Jurkat, Clone E6-1 (cell line): Measurements from ENCODE around the gene PKNOX1.
"Not testable (repeated sequence)": the region's sequence is repeated elsewhere in the genome, so short reads cannot be mapped to it uniquely, and the experiment has no call there.

Source experiments
- DNase-seq: peaks from one replicate; pipeline ENCODE4 v3.0.0-alpha.2; 2011; ENCODE audit warnings: low read depth, low spot score
- H3K4me3 ChIP-seq: 2 replicates; pipeline ENCODE4 v1.5.1; 2011; ENCODE audit warnings: mild to moderate bottlenecking, low read length, control low read depth, moderate library complexity

The PKNOX1 gene

DNA sequence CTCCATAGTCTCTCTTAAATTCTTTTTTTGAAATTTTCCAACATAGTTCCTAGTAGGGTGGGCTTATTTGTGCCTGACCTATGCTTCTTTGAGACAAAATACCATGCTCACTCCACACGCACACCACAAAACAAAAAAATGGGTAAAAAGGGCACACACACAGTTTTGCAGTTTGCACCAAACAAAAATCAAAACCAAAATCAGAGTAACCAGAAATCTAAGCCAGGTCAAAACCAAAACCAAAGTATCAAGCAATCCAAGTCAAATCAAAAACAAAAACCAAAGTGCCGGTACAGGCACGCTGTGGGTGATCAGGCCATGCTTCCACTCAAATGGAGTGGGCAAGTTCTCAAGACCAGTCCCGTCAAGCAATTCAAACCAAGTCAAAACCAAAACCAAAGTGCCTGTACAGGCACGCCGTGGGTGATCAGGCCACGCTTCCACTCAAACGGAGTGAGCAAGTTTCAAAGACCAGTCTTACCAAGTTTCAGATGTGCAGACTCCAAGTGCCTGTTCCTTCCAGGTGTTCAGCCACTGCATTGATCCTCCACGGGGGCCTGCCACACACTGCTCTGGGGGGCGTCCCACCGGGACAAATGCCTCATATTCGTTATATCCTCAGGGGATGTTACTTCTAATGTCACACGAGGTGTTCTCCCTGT, 25.1 kb upstream of the PKNOX1 start:
- H3K4me3 ChIP-seq: not testable (repeated sequence)

DNA sequence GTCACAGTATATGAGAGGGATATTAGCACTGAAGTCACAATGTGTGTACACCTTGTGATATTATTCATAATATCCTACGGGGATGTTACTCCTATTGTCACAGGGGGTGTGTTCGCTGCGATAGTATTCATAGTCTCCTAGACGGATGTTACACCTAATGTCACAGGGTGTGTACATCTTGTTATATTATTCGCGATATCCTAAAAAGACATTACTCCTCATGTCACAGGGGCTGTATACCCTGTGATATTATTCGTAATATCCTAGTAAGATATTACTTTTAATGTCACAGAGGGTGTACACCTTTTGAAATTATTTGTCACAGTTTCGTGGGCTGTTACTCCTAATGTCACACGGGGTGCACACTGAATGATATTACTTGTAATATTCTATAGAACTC, 23.2 kb upstream of the PKNOX1 start:
- not testable (repeated sequence) for H3K4me3 ChIP-seq, DNase-seq

More for the DNA sequence above, 25.1 kb upstream of the PKNOX1 start:
- not testable (repeated sequence) for DNase-seq

DNA sequence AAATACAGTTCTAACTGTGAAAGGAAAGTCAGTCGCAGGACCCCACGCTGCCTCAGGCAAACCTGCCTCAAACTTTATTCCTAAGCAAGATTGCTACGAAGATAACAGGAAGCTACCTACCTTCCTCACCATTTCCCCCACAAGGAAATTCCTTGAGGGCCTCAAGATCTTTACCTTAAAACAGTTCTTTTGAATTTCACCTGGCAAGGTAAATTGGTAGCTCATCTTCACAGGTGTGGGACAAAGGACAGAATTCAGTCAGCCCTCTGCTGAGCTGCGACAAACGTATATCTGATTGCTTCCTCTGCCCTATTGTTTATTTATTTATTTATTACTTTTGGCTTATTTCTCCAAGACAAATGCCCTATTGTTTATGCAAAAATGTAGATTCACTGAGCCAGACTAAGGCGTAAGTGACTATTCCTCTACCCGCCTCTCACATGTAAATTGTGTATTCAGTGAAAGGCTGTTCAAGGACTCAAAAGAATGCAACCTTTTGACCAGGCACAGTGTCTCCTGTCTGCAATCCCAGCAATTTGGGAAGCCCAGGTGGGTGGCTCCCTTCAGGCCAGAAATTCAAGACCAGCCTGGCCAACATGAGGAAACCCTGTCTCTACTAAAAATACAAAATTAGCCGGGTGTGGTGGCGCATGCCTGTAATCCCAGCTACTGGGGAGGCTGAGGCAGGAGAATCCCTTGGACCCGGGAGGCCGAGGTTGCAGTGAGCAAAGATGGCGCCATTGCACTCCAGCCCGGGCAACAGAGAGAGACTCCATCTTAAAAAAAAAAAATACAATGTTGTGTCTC, 17.3 kb upstream of the PKNOX1 start:
- no peak overlapping the region for H3K4me3 ChIP-seq
- no peak for DNase-seq

DNA sequence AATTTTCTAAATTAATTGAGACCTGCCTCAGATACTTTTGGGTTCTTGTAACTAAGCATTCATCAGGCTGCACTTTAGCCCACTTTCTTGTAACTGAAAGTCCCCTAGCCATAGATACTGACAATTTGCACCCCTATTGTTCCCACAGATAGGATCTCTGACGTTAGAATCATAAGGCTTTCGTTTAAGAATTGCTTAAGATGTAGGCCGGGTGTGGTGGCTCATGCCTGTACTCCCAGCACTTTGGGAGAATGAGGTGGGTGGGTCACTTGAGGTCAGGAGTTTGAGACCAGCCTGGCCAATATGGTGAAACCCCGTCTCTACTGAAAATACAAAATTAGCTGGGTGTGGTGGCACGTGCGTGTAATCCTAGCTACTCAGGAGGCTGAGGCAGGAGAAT, 16.2 kb upstream of the PKNOX1 start:
- H3K4me3 ChIP-seq: not testable (repeated sequence)

DNA sequence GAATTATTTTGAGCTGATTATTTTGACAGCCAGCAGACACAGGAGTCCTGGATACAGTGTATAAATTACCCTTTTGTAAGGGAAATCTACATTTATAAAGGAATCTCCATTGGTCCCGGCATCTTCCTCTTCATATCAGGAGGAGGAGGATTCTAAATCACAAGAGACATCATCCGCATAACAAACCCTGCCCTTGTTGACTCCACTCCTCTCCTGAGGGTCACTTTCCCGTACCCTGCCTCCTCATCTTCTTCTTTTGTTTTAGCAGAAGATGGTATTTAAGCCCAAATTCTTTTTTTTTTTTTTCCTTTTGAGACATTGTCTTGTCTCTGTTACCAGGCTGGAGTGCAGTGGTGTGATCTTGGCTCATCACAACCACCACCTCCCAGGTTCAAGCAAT, 14.6 kb upstream of the PKNOX1 start:
- DNase-seq: no peak
- no peak overlapping the region for H3K4me3 ChIP-seq

More for the DNA sequence above, 16.2 kb upstream of the PKNOX1 start:
- not testable (repeated sequence) for DNase-seq

DNA sequence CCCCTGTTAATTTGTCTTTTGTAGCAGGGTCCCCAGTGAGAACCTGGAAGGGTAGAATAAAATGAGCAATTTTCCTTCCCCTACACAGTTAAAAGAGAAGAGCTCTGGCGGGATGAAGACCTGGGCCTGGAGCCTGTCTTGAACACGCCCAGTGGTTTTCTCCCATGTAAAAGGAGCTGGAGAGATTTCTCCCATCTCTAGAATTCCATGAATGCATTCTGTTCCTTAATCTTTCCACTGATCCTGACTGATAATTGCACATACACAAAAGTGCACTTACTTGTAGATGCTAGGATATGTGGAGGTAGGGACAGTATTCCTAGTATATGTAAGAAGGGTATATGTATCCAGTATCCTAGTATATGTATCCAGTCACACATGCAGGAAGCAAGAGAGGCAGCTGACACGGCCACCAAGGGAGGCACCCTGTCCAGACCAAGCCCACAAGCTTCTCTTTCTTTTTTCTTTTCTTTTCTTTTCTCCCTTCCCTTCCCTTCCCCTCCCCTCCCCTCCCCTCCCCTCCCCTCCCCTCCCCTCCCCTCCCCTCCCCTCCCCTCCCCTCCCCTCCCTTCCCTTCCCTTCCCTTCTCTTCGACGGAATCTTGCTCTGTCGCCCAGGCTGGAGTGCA, 11.9 kb upstream of the PKNOX1 start:
- H3K4me3 ChIP-seq: no peak overlapping the region
- DNase-seq: no peak

DNA sequence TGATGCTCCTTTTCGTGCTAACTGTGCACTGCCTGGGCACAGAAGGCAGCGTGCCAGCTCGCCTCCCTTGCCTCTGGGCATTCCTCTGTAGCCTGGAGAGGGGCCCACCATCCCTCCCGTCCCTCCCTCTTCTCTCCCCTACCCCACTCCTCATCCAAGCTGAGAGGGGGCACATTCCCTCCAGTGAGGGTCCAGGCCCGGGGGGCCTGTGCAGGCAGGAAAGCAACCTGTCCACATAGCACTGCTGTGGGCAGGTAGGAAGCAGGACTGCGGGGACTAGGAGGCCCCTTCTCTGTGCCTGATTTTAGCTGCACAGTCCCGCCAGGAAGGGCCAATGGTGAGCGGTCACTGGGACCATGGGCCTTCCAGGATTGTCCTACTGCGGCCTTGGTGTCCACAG, 10.3 kb upstream of the PKNOX1 start:
- no peak overlapping the region for H3K4me3 ChIP-seq
- no peak for DNase-seq

DNA sequence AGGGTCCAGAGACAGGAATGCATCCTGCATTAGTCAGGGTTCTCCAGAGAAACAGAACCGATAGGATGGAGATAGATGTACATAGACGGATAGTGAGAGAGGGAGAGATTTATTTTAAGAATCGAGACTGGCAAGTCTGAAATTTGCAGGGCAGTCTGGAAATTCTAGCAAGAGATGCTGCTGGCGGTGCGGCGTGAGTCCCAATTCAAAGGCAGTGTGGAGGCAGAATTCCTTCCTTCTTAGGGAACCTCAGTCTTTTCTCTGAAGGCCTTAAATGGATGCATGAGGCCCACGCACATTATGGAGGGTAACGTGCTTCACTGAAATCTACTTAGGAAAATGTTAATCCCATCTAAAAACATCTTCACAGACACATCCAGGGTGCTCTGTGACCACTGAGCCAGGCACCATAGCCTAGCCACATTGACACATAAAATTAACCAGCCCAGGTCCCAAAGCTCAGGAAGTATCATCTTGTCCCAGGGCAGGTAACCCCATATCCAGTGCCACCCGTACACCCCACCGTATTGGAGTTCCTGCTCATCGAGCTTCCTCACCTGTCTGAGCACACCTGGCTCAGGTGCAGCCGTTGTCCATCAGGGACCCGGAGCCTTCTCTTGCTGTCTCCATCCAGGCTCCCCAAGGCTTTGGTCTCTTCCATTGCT, 9.7 kb upstream of the PKNOX1 start:
- DNase-seq: no peak
- no peak overlapping the region for H3K4me3 ChIP-seq

DNA sequence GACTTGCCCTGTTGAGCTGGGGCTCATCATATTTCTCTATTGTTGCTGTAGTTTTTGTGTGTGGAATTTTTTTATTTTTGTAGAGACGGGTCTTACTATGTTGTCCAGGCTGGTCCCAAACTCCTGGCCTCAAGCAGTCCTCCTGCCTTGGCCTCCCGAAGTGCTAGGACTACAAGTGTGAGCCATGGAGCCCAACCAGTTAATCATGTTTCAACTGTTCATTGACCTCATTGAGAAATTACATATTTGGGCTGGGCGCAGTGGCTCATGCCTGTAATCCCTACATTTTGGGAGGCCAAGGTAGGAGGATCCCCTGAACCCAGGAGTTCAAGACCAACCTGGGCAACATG, 9.2 kb upstream of the PKNOX1 start:
- no peak overlapping the region for H3K4me3 ChIP-seq
- DNase-seq: no peak

DNA sequence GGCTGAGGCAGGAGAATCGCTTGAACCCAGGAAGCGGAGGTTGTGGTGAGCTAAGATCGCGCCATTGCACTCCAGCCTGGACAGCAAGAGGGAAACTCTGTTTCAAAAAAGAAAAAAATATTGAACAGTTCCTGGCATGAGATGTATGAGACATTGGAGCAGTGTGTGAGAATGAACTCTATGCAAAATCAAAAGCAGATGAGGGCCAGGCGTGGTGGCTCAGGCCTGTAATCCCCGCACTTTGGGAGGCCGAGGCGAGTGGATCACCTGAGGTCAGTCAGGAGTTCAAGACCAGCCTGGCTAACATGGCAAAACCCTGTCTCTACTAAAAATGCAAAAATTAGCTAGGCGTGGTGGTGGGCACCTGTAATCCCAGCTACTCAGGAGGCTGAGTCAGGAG, 6.7 kb upstream of the PKNOX1 start:
- not testable (repeated sequence) for H3K4me3 ChIP-seq, DNase-seq

DNA sequence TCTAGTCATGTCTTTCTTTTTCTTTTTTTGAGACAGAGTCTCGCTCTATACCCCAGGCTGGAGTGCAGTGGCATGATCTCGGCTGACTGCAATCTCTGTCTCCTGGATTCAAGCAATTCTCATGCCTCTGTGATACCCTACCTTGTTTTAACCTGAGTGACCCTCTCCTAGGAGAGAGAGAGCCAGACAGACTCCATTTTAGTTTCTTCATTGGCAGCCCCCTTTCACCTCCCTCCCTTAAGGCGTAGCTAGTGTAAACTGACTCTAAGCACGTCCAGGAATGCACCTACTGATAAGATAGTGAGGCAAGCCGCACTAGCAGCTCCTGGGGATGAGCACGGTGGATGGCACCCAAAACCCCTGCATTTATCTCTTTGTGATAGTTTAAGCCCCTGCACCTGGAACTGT, 5.2 kb upstream of the PKNOX1 start:
- no peak overlapping the region for H3K4me3 ChIP-seq
- DNase-seq: no peak

DNA sequence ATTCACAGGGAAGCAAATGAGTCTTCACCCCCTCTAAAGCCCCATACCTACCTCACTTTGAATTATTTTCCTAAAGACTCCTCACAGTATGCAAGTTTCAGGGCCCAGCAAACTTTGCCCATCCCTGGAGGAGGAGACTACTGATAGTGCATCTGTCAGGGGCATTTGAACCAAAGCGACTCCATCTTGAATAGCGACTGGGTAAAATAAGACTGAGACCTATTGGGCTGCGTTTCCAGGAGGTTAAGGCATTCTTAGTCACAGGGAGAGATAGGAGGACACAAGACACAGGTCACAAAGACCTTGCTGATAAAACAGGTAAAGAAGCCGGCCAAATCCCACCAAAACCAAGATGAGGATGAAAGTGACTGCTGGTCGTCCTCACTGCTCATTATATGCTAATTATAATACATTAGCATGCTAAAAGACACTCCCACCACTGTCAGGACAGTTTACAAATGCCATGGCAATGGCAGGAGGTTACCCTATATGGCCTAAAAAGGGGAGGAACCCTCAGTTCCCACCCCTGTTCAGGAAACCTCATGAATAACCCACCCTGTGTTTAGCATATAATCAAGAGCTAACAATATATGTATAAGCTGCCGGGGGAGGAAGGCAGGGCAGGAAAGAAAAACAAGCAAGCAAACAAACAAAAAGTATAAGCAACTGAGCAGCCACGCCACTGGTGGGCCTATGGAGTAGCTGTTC, 3.3 kb upstream of the PKNOX1 start:
- H3K4me3 ChIP-seq: no peak overlapping the region
- DNase-seq: no peak

DNA sequence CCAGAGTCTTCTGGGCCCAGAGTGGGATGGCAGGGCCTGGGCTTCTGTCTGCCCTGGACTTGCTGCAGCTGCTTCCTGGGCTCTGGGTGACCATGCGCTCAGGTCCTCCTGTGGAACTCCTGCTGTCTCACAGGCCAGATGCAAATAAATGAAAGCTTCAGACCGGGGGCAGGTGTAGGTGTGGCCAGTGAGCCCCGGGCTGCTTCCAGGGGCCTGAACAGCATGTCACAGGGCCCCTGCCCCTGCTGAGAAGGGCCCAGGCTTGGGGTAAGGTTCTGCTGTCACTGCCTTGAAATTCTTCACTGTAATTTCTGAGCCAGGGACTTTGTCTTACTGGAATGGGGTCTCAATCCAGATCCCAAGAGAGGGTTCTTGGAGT, 2.5 kb upstream of the PKNOX1 start:
- no peak for DNase-seq
- no peak overlapping the region for H3K4me3 ChIP-seq

DNA sequence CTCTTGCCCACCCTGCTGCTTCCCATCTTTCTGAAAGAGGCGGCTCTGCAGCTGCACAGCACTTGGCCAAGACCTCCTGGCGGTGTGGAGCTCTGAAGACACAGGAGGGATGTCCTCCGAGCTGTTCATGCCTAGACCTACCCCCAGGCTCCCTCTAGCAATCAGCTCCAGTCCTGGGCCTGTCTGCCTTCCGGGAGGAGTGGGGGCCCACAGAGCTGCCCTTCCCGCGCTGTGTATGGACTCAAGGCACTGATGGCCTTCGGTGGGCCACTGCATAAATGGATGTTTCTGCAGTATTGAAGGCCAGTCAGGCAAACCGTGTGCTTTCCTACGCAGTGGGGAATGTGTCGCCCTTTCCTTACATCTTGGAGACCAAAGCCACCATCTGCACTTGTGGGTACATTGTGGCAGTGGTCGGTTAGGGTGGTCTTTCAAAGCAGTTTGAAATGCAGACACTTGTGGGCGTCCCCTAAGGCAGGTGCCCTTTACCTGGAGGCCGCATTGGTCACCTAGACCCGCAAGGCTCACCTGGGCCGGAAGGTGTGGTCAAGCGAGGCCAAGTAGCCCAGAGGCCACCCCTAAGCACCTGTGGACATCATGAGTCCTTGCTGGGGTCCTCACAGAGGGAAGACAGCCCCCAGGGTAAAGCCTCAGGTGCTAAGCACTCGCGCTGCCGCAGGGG, 912 bp upstream of the PKNOX1 start:
- DNase-seq: no peak
- peak overlapping the region; percentile 65 for H3K4me3 ChIP-seq

DNA sequence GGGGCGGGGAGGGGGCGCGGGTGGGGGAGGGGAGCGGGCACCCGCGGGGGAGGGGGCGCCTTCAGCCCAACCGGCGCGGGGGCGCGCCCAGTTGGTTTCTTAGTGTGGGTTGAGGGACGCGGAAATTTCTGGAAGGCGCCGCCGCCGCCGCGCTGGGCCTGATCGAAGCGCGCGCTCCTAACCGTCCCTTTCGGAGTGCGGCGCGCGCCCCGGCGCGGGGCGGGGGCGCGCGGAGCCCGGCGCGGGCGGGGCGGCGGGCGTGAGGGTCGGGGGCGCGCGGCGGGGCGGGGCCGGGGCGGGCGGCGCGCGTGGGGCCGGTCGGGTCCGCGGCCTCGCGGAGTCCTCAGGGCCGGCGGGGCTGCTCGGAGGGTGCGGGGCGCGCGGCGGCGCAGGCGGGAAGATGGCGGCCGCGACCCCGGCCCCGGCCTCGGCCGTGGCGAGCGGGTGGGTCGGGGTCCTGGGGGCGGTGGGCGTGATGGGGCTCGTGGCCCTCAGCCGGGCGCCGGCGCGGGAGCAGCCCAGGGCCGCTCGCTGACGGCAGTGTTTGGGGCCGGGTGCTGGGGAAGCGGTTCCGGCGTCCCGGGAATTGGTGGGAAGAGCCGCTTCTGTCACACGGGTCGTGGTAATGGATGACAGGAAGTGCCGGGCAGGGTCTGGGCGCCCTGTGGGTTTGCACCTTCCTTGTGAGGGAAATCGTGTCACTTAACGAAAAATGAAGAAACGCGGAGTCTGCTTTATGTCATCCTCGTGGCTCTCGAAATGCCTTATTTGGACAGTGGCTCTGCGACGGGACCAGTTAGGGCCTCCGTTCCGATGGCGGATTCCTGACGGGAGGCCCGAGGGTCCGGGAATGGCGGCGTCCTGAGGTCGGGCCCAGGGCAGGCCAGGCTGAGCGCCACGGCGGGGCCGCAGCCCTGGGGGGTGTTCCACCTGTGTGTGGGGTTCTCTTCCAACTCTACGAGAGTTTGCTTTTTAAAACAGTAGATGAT, 764 bp downstream of the PKNOX1 start:
- peak; percentile 60 for DNase-seq
- peak overlapping the region; percentile 90 for H3K4me3 ChIP-seq

DNA sequence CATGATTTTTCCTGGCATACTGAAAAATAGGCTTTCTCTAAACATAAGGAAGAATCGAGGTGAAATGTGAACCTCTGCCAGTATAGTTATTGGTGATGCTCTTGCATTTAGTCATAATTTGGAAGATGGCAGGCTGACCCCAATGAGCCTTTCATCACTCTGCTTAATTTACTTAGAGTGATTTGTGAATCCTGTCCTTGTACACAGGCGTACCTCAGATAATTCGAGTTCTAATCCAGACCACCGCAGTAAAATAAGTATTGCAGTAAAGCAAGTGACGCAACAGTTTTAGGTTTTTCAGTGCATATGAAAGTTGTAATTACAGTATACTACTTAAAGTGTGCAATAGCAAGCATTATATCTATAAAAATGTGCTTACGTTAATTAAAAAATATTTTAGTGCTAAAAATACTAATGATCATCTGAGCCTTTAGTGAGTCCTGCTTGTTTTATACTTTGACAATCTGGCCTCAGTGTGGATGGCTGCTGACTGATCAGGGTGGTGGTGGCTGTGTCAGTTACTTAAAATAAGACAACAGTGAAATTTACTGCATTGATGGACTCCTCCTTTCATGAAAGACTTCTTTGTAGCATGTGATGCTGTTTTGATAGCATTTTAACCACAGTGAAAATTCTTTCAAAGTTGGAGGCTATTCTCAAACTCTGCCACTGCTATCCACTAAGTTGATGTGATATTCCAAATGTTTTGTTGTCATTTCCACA, 1.7 kb downstream of the PKNOX1 start:
- DNase-seq: no peak
- H3K4me3 ChIP-seq: peak overlapping the region; percentile 90
